HG02885 (cell line): ENCODE data around the gene AADACL3.
"Not testable (repeated sequence)": the region's sequence is repeated elsewhere in the genome, so short reads cannot be mapped to it uniquely, and the experiment has no call there.

Experiments
- ATAC-seq: cut with Tn5 transposase; IDR thresholded peaks from one replicate; pipeline ENCODE4 v1.9.1; 2021; ENCODE audit warnings: mild to moderate bottlenecking; ENCODE audit not compliant: unreplicated experiment, poor library complexity

Gene AADACL3, protein sequence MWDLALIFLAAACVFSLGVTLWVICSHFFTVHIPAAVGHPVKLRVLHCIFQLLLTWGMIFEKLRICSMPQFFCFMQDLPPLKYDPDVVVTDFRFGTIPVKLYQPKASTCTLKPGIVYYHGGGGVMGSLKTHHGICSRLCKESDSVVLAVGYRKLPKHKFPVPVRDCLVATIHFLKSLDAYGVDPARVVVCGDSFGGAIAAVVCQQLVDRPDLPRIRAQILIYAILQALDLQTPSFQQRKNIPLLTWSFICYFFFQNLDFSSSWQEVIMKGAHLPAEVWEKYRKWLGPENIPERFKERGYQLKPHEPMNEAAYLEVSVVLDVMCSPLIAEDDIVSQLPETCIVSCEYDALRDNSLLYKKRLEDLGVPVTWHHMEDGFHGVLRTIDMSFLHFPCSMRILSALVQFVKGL

DNA sequence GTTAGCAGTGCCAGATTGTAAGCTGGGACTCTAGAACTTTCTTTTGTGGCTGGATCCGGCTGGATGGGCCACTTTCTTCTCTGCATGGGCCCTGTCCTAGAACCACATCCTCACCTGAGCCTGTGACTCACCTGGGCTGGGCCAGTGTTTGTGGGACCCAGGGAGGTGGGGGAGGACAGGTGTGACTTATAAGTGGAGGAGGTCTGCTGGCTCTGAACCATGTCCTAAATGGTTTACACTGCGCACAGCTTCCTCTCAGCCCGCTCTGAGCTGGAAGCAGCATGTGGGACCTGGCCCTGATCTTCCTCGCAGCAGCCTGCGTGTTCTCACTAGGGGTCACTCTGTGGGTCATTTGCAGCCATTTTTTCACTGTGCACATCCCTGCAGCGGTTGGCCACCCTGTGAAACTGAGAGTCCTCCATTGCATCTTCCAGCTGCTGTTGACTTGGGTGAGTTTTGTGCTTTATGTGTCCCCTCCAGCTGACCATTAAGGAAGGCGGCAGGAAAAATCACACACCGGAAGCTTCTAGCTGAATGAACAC, at the start of gene AADACL3:
Gene AADACL3 (plus strand): TSS at position 215 of the 542 bp plus-strand sequence. CDS start 67 bp downstream, at position 282.
- no peak for ATAC-seq

DNA sequence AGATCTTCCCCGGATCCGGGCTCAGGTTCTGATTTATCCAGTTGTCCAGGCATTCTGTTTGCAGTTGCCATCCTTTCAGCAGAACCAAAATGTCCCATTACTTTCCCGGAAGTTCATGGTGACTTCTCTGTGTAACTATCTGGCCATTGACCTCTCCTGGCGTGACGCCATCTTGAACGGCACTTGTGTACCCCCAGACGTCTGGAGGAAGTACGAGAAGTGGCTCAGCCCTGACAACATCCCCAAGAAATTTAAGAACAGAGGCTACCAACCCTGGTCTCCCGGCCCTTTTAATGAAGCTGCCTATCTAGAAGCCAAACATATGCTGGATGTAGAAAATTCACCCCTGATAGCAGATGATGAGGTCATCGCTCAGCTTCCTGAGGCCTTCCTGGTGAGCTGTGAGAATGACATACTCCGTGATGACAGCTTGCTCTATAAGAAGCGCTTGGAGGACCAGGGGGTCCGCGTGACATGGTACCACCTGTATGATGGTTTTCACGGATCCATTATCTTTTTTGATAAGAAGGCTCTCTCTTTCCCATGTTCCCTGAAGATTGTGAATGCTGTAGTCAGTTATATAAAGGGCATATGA, 49.7 kb upstream of the AADACL3 start:
- ATAC-seq = no peak

DNA sequence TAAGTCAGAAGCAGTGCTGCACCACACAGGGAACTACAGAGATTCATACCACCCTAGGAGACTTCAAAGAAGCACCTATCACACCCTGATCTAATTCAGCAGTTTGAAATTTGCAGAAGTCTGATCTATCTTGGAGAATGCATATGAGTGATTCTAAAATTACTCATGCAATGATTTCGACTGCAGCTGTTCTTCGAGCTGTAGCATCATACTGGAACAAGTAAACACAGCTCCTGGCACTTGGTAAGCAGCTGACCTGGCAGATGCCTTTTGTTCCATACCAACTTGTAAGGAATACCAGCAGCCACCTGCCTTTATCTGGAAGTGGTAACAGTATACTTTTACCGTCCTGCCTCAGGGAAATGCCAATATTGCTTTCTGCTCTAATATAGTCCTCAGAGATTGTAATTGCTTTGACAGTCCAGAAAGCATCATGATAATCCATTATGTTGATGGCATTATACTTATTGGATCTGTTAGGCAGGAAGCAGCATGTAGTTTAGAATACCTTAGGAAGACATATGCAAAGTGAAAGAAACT, 46.3 kb upstream of the AADACL3 start:
- ATAC-seq = no peak

- ATAC-seq = no peak
Measured at GRCh38 chr1:12674358-12674757, 41.6 kb upstream of the AADACL3 start.

GRCh38 chr1:12676122-12676521, 39.8 kb upstream of the AADACL3 start:
- ATAC-seq = not testable (repeated sequence)

GRCh38 chr1:12677565-12677964, 38.3 kb upstream of the AADACL3 start:
- ATAC-seq = no peak

DNA sequence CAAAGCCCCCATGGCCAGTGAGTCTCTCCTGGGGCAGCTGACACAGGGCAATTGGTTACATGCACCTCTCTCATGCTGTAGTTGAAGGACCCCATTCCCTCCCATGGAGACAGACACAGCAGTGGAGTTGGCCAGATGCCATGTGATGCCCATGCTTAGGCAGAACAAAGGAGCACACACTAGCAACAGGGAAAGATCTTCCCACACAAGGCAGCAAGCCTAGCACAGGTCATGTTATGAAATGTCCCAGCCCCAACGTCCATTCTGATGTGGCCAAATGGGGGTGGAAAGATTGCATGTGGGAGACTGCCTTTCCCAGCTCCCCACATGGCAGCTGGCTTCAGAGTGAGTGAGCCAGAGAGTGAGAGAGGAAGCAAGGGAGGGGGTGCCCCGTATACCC, 37.6 kb upstream of the AADACL3 start:
- no peak for ATAC-seq

GRCh38 chr1:12678820-12679219, 37.1 kb upstream of the AADACL3 start:
- no peak for ATAC-seq

DNA sequence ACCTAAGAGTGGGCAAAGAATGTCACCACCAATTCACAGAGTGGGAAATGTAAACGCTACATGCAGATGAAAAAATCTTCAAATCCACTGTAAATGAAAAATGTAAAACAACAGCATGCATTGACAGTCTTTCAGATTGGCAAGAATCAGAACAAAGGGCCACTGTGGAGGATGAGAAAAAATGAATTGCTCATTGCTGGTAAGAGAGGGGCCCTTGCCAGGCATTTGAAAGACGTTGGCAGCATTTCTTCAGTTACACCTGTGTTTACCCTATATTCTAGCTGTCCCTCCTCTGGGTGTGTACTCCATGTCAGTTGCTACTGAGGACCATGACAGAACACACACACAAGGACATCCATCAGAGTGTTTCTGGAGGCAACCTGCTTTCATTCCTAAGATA, 25.8 kb upstream of the AADACL3 start:
- ATAC-seq = no peak

DNA sequence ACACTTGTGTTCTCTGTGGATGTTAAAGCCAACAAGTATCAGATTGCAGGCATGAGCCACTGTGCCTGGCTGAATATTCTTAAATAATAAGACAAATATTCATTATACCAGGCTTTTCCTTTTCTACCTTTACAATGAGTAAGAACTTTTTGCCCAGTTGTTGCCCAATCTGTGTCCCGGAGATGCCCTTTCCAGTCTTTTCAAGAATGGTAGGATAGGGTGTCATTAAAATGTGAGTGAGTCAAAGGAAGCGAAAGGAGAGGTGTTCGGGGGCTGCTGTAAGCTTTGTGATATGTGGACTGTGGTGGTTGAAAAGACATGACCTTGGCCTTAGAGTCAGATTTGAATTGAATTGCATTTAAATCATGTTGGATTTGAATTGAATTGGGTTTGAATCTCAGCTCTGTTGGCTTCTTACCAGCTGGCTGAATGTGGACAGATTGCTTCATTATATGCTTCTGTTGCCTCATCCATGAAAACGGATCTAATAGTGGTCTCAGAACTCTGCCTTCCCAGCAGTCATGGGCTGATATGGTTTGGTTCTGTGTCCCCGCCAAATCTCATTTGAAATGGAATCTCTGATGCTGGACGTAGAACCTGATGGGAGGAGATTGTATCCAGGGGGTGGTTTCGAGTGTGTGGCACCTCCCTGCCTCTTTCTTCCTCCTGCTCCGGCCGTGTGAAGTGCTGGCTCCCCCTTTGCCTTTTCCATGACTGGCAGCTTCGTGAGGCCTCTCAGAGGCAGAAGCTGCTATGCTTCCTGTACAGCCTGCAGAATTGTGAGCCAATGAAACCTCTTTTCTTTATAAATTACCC, 22.7 kb upstream of the AADACL3 start:
- no peak for ATAC-seq

- no peak for ATAC-seq
Measured at GRCh38 chr1:12696658-12697057, 19.3 kb upstream of the AADACL3 start.

- ATAC-seq = no peak
Measured at GRCh38 chr1:12697397-12697796, 18.5 kb upstream of the AADACL3 start.

DNA sequence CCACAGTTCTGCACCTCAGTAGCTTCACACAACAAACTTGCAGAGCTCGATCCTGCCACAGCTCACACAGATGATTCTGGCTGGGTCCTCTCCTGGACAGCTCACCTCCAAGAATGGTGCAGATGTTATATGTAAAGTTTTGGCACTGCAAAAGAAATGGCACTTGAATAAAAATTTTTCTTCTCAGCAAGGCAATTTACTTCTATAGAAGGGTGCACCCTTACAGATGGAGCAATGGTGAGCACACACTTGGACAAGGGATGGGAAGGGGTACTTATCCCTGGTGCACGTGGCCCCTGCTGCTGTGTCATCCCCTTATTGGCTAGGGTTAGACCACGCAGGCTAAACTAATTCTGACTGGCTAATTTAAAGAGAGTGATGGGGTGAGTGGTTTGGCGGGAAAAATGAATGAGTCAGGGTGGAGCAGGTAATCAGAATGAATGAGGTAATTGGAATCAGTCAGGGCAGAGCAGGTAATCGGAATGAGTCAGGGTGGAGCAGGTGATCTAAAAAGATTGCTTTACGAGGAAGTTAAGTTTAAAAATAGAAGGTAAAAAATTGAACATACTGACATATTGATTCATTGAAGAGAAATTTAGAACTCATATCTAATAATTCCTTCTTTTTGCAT, 12.0 kb upstream of the AADACL3 start:
- no peak for ATAC-seq

GRCh38 chr1:12706061-12706460, 9.8 kb upstream of the AADACL3 start:
- ATAC-seq = no peak

GRCh38 chr1:12708396-12709090, 7.4 kb upstream of the AADACL3 start:
- no peak for ATAC-seq

GRCh38 chr1:12709091-12709491, 6.8 kb upstream of the AADACL3 start:
- ATAC-seq = no peak

DNA sequence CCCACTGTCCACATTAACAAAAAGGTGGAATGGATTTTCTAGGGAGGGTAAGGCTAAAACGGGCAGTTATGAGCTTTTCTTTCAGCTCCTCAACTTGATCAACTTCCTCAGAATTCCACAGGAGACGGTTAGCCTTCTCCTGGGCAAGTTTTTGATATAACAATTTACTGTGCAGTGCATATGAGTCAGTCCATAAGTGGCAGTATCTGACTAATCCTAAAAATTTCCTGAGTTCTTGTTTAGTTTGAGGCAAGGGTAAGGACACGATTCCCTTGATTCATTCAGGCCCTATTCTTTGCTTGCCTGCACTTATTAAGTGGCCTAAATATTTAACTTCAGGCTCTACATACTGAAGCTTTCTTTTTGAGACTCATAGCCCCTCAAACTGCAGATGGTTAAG, 6.2 kb upstream of the AADACL3 start:
- no peak for ATAC-seq

- ATAC-seq = no peak
Measured at GRCh38 chr1:12711536-12711935, 4.4 kb upstream of the AADACL3 start.

GRCh38 chr1:12712076-12712475, 3.8 kb upstream of the AADACL3 start:
- ATAC-seq = no peak

GRCh38 chr1:12712929-12713328, 3.0 kb upstream of the AADACL3 start:
- ATAC-seq = no peak
